Cardiac fibroblast (primary cell): Measurements from ENCODE around the gene AIFM1.

Source experiments
- DNase-seq, 2 donors: peaks; one replicate each; pipeline versions ENCODE4 v3.0.0 to v3.0.0-alpha.2; 2010; ENCODE audit warnings: low read depth in 2 of 2
- H3K4me3 ChIP-seq, 2 donors: replicated peaks in 1 of 2; 1 replicate in 1 of 2; 2 replicates in 1 of 2; pipeline ENCODE4 v1.5.1; 2011; ENCODE audit warnings: low read depth in 2 of 2, low read length in 2 of 2, mild to moderate bottlenecking in 2 of 2, moderate library complexity in 1 of 2
- TF ChIP-seq, protein P1 (sequence below): IDR thresholded peaks from one replicate; pipeline ENCODE4 v1.5.1; 2011; ENCODE audit warnings: low read depth, mild to moderate bottlenecking, low read length, inconsistent platforms

AIFM1 gene

GRCh38 chrX:130080791-130081367, 84.8 kb downstream of the AIFM1 start:
- DNase-seq, result no peak
- H3K4me3 ChIP-seq, result no peak overlapping the region
- TF ChIP-seq, protein P1, sequence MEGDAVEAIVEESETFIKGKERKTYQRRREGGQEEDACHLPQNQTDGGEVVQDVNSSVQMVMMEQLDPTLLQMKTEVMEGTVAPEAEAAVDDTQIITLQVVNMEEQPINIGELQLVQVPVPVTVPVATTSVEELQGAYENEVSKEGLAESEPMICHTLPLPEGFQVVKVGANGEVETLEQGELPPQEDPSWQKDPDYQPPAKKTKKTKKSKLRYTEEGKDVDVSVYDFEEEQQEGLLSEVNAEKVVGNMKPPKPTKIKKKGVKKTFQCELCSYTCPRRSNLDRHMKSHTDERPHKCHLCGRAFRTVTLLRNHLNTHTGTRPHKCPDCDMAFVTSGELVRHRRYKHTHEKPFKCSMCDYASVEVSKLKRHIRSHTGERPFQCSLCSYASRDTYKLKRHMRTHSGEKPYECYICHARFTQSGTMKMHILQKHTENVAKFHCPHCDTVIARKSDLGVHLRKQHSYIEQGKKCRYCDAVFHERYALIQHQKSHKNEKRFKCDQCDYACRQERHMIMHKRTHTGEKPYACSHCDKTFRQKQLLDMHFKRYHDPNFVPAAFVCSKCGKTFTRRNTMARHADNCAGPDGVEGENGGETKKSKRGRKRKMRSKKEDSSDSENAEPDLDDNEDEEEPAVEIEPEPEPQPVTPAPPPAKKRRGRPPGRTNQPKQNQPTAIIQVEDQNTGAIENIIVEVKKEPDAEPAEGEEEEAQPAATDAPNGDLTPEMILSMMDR, result no peak

GRCh38 chrX:130079824-130080406, 85.7 kb downstream of the AIFM1 start:
- peak; percentile 77 to 84 for DNase-seq
- no peak overlapping the region for H3K4me3 ChIP-seq
- TF ChIP-seq, protein P1, result peak; percentile 58
